Stimulated activated CD4-positive, alpha-beta T cell treated with anti-CD3 and anti-CD28 coated beads, Interleukin-12 subunit alpha, Interleukin-12 subunit beta, amount 100 ng/mL, for 24 hours (primary cell): ENCODE results near the gene RERE.

Source experiments
- DNase-seq, 2 experiments: peaks; one replicate each; pipeline ENCODE4 v3.0.0-alpha.2; 2020; ENCODE audit warnings: low read depth in 2 of 2

The RERE gene

GRCh38 chr1:8307628-8308027, 509.8 kb downstream of the RERE start:
- DNase-seq, result no peak

- no peak for DNase-seq
These were observed 513.6 kb downstream of the RERE start for GRCh38 chr1:8303876-8304275.

- DNase-seq, result no peak
These were observed 514.3 kb downstream of the RERE start for GRCh38 chr1:8303141-8303540.
